Effector memory CD8-positive, alpha-beta T cell (primary cell): ENCODE data around the gene TFPI.

Source experiments
- ATAC-seq: fragments of 150-1000 bp; cut with Tn5 transposase; replicated peaks from 2 replicates; pipeline ENCODE4 v1.10.0; 2021; ENCODE audit warnings: mild to moderate bottlenecking, moderate library complexity
- DNase-seq, 3 experiments: peaks; one replicate each; pipeline ENCODE4 v3.0.0; 2021
- H3K27ac Mint-ChIP-seq, 2 donors: one replicate each; pipeline ENCODE4 v1.8.0; 2022; ENCODE audit warnings: mild to moderate bottlenecking in 2 of 2, mixed read lengths in 2 of 2, moderate library complexity in 2 of 2
- H3K27me3 Mint-ChIP-seq, 2 donors: one replicate each; pipeline ENCODE4 v1.8.0; 2022; ENCODE audit warnings: mixed read lengths in 2 of 2
- H3K36me3 Mint-ChIP-seq: one replicate; pipeline ENCODE4 v1.8.0; 2022; ENCODE audit warnings: mild to moderate bottlenecking, moderate library complexity, mixed read lengths; ENCODE audit not compliant: insufficient read depth
- H3K4me1 Mint-ChIP-seq, 2 donors: one replicate each; pipeline ENCODE4 v1.8.0; 2022; ENCODE audit warnings: low read depth in 2 of 2, mixed read lengths in 2 of 2
- H3K4me3 Mint-ChIP-seq, 2 donors: one replicate each; pipeline ENCODE4 v1.8.0; 2022; ENCODE audit warnings: mild to moderate bottlenecking in 2 of 2, mixed read lengths in 2 of 2, moderate library complexity in 2 of 2
- H3K9me3 Mint-ChIP-seq, 2 donors: one replicate each; pipeline ENCODE4 v1.8.0; 2022; ENCODE audit warnings: mixed read lengths in 2 of 2

The TFPI gene

DNA sequence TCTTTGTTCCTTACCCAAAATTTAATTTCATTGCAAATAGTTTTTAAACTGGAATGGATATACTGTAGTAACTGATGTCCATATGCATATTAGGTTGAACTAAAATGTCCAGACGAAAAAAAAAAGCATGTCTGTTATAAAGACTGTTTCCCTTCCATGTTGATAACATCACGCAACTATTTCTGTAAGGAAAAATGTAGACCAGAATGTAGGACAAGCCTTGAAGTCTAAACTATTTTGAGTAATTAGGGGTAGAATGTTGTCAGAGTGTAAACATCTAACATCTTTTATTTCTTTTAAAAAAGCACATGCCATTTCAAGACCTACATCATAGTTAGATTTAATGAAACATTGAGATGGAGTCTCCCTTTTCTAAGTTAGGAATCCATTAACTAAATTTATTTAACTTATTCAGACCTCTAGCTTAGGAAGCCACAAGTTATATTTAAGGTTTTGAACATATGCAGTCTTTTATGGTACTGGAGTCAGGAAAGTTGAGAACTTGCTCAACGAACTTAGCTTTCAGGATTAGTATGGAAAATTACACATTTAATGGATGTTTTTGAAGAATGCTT, 114.0 kb downstream of the TFPI start:
- no peak overlapping the region for H3K4me3 Mint-ChIP-seq
- no peaks in the 10 kb centered on the region for H3K36me3 Mint-ChIP-seq
- peaks cover 0 to under 1% of the 10 kb centered on the region in 2 donors for H3K9me3 Mint-ChIP-seq
- no peaks in the 10 kb centered on the region for H3K4me1 Mint-ChIP-seq
- DNase-seq (no peak), ATAC-seq (no peak)
- H3K27ac Mint-ChIP-seq, result no peak overlapping the region
- no peaks in the 10 kb centered on the region for H3K27me3 Mint-ChIP-seq

DNA sequence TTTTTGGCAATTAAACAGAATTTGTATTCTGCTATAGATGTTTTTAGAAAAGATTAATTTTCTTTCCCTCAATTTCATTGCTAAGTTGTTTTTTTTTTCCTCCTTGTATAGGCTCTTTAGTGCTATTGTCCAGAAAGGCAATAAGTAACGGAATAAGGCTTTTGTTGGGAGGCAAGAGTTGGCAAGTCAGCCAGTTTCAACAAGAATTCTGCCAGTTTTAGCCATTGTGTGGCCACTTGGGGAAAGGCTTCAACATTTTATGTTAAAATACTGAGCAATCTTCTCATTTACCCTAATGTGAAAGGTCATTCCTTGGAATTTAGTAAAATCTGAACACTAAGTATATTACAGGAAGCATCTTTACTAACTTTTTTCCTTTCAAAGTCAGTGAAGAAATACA, 115.8 kb downstream of the TFPI start:
- ATAC-seq (no peak), DNase-seq (no peak)
- Mint-ChIP-seq H3K4me3 (no peak overlapping the region), H3K4me1 (no peaks in the 10 kb centered on the region), H3K9me3 (peaks cover 0 to 3% of the 10 kb centered on the region in 2 donors), H3K27me3 (no peaks in the 10 kb centered on the region), H3K27ac (no peak overlapping the region), H3K36me3 (no peaks in the 10 kb centered on the region)

DNA sequence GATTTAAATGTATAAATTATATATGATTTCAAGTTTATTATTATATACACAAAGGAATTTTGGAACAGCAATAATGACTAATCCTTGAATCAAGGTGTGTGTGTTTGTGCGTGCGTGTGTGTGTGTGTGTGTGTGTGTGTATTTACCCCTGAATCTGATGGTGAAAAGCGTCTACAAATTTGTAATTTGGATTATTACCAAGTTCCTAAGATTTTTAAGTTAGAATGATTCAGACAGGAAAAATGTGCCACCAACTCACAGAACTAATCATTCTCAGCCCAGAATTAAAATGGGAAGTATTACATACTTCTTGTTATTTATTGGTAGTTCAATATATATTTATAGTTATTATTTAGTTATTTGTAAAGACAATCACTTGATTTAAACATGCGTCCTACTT, 118.5 kb downstream of the TFPI start:
- DNase-seq (no peak), ATAC-seq (no peak)
- Mint-ChIP-seq H3K27me3 (no peaks in the 10 kb centered on the region), H3K9me3 (peaks cover 0 to 6% of the 10 kb centered on the region in 2 donors), H3K27ac (no peak overlapping the region), H3K36me3 (no peaks in the 10 kb centered on the region), H3K4me3 (no peak overlapping the region), H3K4me1 (no peaks in the 10 kb centered on the region)

- ATAC-seq (no peak), DNase-seq (no peak)
- Mint-ChIP-seq H3K27ac (no peak overlapping the region), H3K4me1 (no peaks in the 10 kb centered on the region), H3K4me3 (no peak overlapping the region), H3K36me3 (no peaks in the 10 kb centered on the region), H3K9me3 (peaks cover 0 to 6% of the 10 kb centered on the region in 2 donors), H3K27me3 (no peaks in the 10 kb centered on the region)
Observed at GRCh38 chr2:187435078-187435477, 119.2 kb downstream of the TFPI start.

GRCh38 chr2:187434342-187434785, 119.9 kb downstream of the TFPI start:
- no peak overlapping the region for H3K4me3 Mint-ChIP-seq
- DNase-seq (no peak), ATAC-seq (no peak)
- no peak overlapping the region for H3K27ac Mint-ChIP-seq
- no peaks in the 10 kb centered on the region for H3K36me3 Mint-ChIP-seq
- peaks cover 0 to 6% of the 10 kb centered on the region in 2 donors for H3K9me3 Mint-ChIP-seq
- no peaks in the 10 kb centered on the region for H3K4me1 Mint-ChIP-seq
- no peaks in the 10 kb centered on the region for H3K27me3 Mint-ChIP-seq

- Mint-ChIP-seq H3K27me3 (no peaks in the 10 kb centered on the region), H3K27ac (no peak overlapping the region), H3K9me3 (peaks cover 0 to 6% of the 10 kb centered on the region in 2 donors), H3K36me3 (no peaks in the 10 kb centered on the region), H3K4me3 (no peak overlapping the region), H3K4me1 (no peaks in the 10 kb centered on the region)
- no peak for DNase-seq
- ATAC-seq, result no peak
Observed at GRCh38 chr2:187431911-187432310, 122.3 kb downstream of the TFPI start.

GRCh38 chr2:187429989-187430388, 124.2 kb downstream of the TFPI start:
- Mint-ChIP-seq H3K36me3 (no peaks in the 10 kb centered on the region), H3K4me1 (no peaks in the 10 kb centered on the region), H3K9me3 (peaks cover 0 to 5% of the 10 kb centered on the region in 2 donors), H3K4me3 (no peak overlapping the region), H3K27ac (no peak overlapping the region), H3K27me3 (no peaks in the 10 kb centered on the region)
- ATAC-seq (no peak), DNase-seq (no peak)

DNA sequence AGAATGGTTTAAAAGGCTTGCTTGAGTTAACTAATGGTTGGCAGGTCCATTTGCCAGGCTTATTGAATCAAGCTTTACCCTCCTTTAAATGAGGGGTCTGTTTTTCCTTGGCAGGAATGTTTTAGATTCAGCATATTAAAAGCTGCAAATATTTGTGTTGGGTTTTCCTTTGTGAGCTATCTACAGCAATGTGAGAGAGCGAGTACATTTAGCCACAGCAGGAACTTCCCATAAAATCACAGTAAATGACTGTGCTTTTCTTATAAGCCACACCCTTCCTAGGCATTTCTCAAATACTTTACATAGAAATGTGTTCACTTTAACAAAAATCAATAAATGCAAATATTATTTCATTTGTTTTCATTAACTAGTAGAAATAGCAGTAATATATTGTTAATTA, 130.1 kb downstream of the TFPI start:
- Mint-ChIP-seq H3K4me3 (no peak overlapping the region), H3K27ac (no peak overlapping the region), H3K4me1 (no peaks in the 10 kb centered on the region), H3K9me3 (peaks cover 4 to 6% of the 10 kb centered on the region in 2 donors), H3K36me3 (no peaks in the 10 kb centered on the region), H3K27me3 (no peaks in the 10 kb centered on the region)
- no peak for ATAC-seq
- DNase-seq, result no peak

DNA sequence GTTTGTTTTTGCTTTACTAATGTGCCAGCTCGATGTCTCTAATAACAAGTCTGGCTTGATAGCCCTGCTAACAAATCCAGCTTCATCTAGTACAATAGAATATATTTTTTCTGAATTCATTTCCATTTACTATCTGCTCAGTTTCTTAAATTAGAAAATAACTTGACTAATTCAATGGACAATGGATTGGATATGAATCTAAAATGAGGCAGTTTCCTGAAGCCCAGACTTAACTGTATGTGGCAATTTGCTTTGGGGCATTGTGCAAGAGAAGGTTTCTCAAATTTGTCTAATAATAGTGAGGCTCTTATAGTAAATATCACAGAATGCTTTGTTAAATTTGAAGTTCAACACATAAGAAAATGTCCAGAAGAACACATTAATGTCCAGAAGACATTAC, 132.0 kb downstream of the TFPI start:
- Mint-ChIP-seq H3K4me3 (no peak overlapping the region), H3K9me3 (peaks cover 4 to 6% of the 10 kb centered on the region in 2 donors), H3K36me3 (no peaks in the 10 kb centered on the region), H3K27ac (no peak overlapping the region), H3K27me3 (no peaks in the 10 kb centered on the region), H3K4me1 (no peaks in the 10 kb centered on the region)
- ATAC-seq (no peak), DNase-seq (no peak)

GRCh38 chr2:187421519-187421918, 132.7 kb downstream of the TFPI start:
- Mint-ChIP-seq H3K36me3 (no peaks in the 10 kb centered on the region), H3K27me3 (no peaks in the 10 kb centered on the region), H3K9me3 (peaks cover 2 to 6% of the 10 kb centered on the region in 2 donors), H3K4me1 (no peaks in the 10 kb centered on the region), H3K27ac (no peak overlapping the region), H3K4me3 (no peak overlapping the region)
- no peak for ATAC-seq
- DNase-seq, result no peak

- H3K4me3 Mint-ChIP-seq, result no peak overlapping the region
- no peak overlapping the region for H3K27ac Mint-ChIP-seq
- DNase-seq, result no peak
- no peaks in the 10 kb centered on the region for H3K36me3 Mint-ChIP-seq
- H3K27me3 Mint-ChIP-seq, result no peaks in the 10 kb centered on the region
- H3K4me1 Mint-ChIP-seq, result no peaks in the 10 kb centered on the region
- H3K9me3 Mint-ChIP-seq, result peaks cover 3 to 6% of the 10 kb centered on the region in 2 donors
- ATAC-seq, result no peak
Observed at GRCh38 chr2:187419808-187420207, 134.4 kb downstream of the TFPI start.

DNA sequence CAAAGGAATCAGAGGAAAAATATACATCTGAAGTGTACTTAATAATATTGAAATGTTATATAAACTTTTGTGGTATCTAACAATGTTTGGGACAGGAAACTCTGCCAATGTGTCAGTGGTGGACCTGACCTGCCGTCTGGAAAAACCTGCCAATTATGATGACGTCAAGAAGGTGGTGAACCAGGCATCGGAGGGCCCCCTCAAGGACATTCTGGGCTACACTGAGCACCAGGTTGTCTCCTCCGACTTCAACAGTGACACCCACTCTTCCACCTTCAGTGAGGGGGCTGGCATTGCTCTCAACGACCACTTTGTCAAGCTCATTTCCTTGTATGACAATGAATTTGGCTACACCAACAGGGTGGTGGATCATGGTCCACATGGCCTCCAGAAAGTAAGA, 138.8 kb downstream of the TFPI start:
- Mint-ChIP-seq H3K4me1 (no peaks in the 10 kb centered on the region), H3K36me3 (no peaks in the 10 kb centered on the region)
- DNase-seq, result no peak

More for the DNA sequence above, 138.8 kb downstream of the TFPI start:
- Mint-ChIP-seq H3K27me3 (no peaks in the 10 kb centered on the region), H3K4me3 (no peak overlapping the region), H3K27ac (no peak overlapping the region), H3K9me3 (peaks cover 2 to 5% of the 10 kb centered on the region in 2 donors)
- no peak for ATAC-seq
